Loucy (cell line): ENCODE data around the gene PTPRT.

Experiments
- EZH2phosphoT487 ChIP-seq: fragments of 200-600 bp; IDR thresholded peaks from 2 replicates; pipeline ENCODE4 v1.6.1; 2018; ENCODE audit warnings: antibody characterized with exemption, mild to moderate bottlenecking, moderate library complexity, borderline replicate concordance
- TF ChIP-seq, protein P1 (sequence below): fragments of 200-600 bp; sonication (generic); conservative IDR thresholded peaks from 2 replicates; pipeline ENCODE4 v1.5.1; 2014; ENCODE audit warnings: mild to moderate bottlenecking, antibody characterized with exemption, low read length

DNA sequence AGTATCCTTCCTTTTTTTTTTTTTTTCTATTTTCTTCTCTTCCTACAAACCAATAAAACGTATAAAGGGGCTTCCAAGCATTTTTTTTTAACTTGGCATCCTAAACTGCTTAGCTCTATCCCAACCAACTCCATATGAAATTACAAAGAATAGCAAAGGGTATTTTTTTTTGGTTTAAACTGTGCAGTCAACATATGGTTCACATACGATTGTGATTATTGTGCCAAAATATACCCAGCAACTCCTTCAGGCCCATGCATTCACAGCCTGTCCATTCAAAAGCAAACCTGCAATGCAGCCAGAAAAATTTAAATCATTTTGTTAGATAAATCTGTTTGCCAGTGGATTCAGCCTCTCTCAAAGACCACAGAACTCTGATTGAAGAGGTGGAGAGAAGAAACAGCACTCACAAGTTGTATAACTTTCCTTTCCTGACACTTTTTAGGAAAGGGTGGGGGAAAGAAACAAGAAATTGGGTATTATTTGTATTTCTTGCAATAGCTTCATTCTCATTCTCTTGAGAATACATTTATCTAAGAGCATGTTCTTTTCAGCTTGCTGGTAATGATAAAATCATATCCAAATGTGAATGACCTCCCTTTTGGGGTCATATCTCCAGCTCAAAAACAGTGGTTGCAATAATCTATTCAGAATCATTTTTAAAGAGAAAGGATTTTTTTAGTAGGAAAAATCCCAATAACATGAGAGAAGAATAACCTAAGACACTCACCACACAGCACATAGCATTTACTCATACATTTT, 870.3 kb downstream of the PTPRT start:
- TF ChIP-seq, protein P1, sequence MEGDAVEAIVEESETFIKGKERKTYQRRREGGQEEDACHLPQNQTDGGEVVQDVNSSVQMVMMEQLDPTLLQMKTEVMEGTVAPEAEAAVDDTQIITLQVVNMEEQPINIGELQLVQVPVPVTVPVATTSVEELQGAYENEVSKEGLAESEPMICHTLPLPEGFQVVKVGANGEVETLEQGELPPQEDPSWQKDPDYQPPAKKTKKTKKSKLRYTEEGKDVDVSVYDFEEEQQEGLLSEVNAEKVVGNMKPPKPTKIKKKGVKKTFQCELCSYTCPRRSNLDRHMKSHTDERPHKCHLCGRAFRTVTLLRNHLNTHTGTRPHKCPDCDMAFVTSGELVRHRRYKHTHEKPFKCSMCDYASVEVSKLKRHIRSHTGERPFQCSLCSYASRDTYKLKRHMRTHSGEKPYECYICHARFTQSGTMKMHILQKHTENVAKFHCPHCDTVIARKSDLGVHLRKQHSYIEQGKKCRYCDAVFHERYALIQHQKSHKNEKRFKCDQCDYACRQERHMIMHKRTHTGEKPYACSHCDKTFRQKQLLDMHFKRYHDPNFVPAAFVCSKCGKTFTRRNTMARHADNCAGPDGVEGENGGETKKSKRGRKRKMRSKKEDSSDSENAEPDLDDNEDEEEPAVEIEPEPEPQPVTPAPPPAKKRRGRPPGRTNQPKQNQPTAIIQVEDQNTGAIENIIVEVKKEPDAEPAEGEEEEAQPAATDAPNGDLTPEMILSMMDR = no peak
- TF ChIP-seq EZH2phosphoT487 = no peak
